Right hindlimb (tissue), 1 donor: ENCODE results near the gene CYB5RL.
"Not testable (repeated sequence)": the region's sequence is repeated elsewhere in the genome, so short reads cannot be mapped to it uniquely, and the experiment has no call there.

Experiments used
- DNase-seq: peaks from one replicate; pipeline ENCODE4 v3.0.0-alpha.2; 2018

CYB5RL gene, protein sequence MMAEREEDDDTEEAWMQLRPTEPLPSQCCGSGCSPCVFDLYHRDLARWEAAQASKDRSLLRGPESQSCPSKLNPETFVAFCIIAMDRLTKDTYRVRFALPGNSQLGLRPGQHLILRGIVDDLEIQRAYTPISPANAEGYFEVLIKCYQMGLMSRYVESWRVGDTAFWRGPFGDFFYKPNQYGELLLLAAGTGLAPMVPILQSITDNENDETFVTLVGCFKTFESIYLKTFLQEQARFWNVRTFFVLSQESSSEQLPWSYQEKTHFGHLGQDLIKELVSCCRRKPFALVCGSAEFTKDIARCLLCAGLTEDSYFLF

DNA sequence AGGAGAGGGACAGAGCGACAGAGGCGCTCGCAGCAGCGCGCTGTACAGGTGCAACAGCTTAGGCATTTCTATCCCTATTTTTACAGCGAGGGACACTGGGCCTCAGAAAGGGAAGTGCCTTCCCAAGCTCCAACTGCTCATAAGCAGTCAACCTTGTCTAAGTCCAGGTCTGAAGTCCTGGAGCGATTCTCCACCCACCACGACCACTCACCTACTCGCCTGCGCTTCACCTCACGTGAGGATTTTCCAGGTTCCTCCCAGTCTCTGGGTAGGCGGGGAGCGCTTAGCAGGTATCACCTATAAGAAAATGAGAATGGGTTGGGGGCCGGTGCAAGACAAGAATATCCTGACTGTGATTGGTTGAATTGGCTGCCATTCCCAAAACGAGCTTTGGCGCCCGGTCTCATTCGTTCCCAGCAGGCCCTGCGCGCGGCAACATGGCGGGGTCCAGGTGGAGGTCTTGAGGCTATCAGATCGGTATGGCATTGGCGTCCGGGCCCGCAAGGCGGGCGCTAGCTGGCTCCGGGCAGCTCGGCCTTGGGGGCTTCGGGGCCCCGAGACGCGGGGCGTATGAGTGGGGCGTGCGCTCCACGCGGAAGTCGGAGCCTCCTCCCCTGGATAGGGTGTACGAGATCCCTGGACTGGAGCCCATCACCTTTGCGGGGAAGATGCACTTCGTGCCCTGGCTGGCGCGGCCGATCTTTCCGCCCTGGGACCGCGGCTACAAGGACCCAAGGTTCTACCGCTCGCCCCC lies at the start of gene CYB5RL, which contains the start of gene MRPL37:
Gene CYB5RL, minus strand, starts transcription at position 266 of the 754 bp plus-strand sequence. CDS start 4,414 bp downstream, outside the sequence.
Gene MRPL37, plus strand, starts transcription at position 403 of the 754 bp plus-strand sequence. Its CDS starts 77 bp downstream, at position 480.
- peak; percentile 96 for DNase-seq

GRCh38 chr1:54248966-54249365 lies 49.1 kb upstream of the CYB5RL start:
- DNase-seq, result no peak

DNA sequence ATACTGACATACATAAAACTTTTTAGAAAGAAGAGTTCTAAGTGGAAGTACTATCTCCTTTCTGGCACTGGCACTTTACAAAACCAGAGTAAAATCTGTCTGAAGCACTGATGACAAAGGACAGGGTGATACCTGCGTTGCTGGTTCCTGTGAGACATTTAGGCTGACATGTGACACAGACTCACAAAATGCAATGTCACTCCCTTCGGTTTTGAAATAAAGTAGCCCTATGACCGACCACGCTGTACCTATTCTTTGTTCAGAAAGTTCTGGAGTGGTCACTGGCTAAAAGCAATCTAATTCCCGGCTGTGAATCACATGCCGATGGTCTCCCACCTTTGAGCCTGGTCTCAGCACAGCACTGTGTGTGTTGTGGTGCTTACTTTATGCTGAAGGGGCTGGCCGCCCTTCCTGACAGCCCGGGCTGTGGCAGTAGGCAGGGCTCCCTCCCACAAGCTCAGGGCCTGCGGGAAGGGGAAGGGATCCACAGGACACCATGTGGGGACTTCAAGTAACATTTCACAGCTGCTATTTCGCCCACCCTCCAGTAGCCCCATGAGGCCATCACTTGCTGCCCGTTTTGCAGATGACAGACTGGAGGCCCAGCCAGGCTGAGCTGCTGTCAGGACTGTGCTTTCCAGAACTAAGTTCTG lies 48.2 kb upstream of the CYB5RL start:
- no peak for DNase-seq

DNA sequence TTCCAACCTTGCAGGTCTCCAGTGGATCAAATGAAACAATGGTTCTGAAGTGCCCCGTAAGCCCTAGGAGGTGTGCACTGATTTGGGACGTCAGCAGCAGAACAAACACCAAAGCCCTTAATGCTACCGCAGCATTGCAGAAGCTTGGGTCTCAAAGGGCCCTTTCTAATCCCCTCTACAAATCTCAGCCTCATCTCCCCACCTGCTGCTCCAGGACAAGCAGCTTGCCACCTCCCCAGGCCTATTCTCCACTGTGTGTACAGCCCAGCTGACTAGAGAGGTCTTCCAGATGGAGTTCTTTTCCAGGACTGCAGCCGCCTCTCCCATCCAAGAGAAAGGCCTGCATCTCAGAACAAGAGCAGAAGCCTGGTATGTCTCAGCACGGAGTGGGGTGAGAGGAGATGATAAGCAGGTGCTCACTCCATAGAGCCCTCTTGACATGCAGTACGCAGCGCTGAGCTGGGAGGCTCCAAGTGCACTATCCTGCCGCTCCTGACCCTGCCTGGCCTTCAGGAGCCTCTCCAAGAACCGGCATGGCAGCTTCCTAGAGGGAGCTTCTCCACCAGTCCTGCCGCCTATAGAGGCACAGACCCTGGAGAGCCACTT lies 46.4 kb upstream of the CYB5RL start:
- no peak for DNase-seq

GRCh38 chr1:54245501-54245900 lies 45.7 kb upstream of the CYB5RL start:
- no peak for DNase-seq

GRCh38 chr1:54244655-54245054 lies 44.8 kb upstream of the CYB5RL start:
- DNase-seq, result no peak

- DNase-seq, result no peak
These were observed 43.2 kb upstream of the CYB5RL start for GRCh38 chr1:54243022-54243421.

- DNase-seq, result no peak
These were observed 41.5 kb upstream of the CYB5RL start for GRCh38 chr1:54241364-54241763.

DNA sequence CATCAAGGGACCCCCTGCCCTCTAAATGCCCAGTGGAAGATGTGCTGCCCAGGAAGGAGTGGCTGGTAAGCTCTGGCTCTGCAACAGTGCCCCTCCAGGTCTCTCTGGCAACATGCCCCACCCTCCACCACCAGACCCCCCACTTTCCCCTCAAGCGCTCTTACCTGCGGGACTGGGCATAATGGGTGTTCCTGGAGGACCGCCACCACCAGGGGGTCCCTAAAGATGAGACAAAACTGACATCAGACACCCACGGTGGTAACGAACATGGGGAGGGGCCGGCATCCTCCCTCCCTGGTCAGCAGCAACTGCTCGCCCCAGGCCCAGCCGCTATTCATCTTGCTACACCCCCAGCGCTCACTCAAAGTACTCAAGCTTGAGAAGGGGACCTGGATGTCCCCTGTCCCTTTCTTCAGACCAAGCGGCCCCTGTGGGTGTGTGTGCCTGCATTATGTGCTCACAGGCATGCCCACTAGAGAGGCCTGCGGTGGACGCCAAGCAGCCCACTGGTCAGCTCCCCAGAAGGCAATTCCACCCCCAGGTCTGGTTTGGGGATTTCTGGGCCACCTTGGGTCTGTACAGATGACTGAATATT lies 41.0 kb upstream of the CYB5RL start:
- no peak for DNase-seq

GRCh38 chr1:54239631-54240031 lies 39.8 kb upstream of the CYB5RL start:
- DNase-seq, result no peak

- DNase-seq, result no peak
These were observed 39.2 kb upstream of the CYB5RL start for GRCh38 chr1:54239035-54239383.

DNA sequence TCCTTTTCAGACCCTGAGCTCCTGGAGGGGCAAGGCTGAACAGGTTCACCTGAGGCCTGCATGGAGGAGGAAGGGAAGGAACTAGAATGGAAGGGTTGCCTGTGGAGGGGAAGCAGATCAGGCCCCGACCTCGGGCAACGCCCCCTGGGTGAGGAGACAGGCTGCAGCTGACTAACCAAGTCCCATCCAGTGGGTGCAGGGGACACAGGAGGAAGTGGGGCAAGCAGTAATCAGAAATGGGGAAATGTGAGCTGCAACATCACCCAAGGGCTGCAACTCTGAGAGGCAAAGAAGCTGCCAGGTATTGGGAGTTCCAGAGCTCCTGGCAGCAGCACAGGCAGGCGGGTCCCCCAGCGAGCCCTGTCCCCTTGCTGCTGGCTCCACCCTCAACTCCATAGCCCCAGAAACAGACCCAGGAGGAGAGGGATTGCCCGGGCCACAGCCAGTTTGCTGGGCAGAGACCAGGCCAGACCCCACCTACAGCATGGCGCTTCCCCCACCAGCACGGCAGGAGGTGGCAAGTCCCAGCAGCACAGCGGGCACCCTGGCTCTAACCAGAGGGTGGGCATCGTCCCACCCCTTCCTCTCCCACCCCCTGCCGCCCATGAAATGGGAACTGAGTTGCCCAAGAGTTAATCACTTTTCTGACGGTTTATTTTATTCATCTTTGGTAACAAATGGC lies 38.7 kb upstream of the CYB5RL start:
- DNase-seq, result no peak

- DNase-seq, result no peak
These were observed 37.8 kb upstream of the CYB5RL start for GRCh38 chr1:54237586-54237985.

GRCh38 chr1:54234284-54234683 lies 34.5 kb upstream of the CYB5RL start:
- no peak for DNase-seq

DNA sequence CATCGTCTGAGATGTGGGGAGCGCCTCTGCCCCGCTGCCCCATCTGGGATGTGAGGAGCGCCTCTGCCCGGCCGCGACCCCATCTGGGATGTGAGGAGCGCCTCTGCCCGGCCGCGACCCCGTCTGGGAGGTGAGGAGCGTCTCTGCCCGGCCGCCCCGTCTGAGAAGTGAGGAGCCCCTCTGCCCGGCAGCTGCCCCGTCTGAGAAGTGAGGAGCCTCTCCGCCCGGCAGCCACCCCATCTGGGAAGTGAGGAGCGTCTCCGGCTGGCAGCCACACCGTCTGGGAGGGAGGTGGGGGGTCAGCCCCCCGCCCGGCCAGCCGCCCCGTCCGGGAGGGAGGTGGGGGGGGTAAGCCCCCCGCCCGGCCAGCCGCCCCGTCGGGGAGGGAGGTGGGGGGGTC lies 33.4 kb upstream of the CYB5RL start:
- not testable (repeated sequence) for DNase-seq

DNA sequence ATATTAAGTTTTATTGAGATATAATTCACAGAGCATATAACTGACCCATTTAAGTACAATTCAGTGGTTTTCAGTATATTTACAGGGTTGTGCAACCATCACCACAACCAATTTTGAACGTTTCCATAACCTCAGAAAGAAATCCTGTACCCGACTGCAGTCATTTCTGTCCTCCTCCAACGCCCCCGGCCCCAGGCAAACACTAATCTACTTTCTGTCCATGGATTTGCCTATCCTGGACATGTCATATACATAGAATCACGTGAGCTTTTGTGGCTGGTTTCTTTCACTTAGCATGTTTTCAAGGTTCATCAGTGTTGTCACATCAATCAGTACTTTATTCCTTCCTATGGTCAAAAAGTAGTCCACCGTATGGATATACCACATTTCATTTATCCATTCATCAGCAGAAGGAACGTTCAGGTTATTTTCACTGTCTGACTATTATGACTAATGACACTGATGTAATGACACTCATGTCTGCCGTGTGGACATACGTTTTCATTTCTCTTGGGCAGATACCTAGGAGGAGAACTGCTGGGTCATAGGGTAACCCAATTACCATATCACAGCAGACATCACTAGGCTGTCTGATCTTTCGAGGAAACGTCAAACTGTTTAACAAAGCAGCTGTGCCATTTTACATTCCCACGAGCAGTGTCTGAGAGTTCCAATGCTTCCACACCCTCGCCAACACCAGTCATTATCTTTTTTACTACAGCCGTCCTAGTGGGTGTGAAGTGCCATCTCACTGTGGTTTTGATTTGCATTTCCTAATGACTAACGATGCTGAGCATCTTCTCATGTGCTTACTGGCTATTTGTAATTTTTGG lies 30.9 kb upstream of the CYB5RL start:
- no peak for DNase-seq

GRCh38 chr1:54229281-54229891 lies 29.6 kb upstream of the CYB5RL start:
- DNase-seq, result no peak

DNA sequence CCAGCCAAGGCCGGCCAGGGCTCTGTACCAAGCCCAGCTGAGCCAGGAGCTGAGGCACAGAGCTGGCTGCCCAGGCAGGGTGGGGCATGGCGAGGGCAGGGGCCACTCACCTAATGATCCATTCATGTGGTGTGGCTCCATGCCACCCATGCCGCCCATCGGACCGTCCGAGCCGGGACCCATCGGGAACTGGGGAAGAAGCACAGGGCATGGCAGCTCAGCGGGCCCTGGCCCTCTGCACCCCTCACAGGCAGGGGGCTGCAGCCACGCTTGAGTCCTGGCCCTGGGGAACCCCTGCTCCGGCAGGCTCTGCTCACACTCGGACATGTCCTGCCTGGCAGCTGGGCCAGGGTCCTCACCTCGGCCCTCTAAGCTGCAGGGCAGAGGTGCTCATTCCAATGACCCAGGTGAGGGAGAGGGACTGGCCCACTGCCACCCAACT lies 28.8 kb upstream of the CYB5RL start:
- no peak for DNase-seq

- DNase-seq, result no peak
These were observed 28.1 kb upstream of the CYB5RL start for GRCh38 chr1:54227891-54228310.

DNA sequence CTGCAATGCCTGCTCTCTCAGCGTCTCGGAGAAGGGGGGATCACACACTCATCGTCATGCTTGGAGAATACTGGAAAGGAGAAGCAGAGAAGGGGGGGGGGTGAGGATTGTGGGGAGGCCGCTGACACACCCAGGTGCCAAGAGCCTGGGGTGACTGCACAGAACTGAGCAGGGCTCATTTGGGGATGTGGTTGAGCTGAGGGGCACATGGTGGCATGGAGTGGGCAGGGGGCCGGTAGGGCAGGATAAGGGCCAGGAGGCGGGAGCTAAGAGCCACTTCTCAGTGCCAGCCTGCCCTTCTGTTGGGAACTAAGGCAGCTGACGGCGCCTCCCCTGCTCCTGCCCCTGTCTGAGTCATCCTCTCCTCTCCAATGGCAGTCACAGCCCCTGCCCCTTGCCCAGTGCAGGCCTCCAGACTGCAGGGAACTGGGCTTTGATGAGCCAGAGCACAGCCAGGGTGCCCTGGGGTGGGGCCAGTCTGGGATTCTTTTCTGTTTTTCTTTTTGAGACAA lies 27.3 kb upstream of the CYB5RL start:
- DNase-seq, result no peak
